ENCODE results near the gene LSM8.
"Not testable (repeated sequence)": the region's sequence is repeated elsewhere in the genome, so short reads cannot be mapped to it uniquely, and the experiment has no call there.

Gene LSM8

DNA sequence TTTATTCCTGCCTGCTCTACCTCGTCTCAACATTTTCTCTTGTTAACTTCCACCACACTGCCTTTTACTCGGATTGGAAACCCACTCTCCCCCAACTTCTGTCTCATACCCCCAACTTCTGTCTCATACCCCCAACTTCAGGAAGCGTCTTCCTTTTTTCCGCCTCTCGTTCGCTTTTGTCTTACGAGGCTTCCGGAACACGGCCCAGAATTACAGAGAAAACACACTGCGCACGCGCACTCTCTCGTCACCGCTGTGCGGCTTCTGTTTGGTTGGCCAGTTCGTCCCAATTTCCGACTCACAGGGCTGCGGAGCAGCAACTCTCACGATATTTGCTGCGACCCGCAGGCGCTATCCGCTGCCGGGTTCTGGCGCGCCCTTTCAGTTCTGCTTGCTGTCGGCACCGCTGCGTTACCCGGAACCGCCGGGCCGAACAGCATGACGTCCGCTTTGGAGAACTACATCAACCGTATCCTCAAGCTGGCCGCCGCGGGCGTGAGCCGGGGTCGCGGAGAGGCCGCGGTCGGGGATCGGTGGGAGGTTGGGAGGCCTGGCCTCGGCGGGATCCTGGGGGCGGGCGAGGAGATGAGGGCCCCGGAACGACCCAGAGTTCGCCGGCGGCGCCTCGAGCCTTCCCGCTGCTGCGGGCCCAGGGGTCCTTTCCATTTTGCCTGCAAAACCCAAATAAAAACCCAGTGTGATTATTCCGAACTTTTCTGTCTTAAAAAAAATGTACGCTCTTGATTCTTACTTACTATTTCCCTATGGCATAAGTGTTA is at the start of gene LSM8:
TSS of gene LSM8 (plus strand) at position 379 of the 779 bp plus-strand sequence. CDS start at position 439, 60 bp downstream.
- DNase-seq = peak; percentile 88

DNA sequence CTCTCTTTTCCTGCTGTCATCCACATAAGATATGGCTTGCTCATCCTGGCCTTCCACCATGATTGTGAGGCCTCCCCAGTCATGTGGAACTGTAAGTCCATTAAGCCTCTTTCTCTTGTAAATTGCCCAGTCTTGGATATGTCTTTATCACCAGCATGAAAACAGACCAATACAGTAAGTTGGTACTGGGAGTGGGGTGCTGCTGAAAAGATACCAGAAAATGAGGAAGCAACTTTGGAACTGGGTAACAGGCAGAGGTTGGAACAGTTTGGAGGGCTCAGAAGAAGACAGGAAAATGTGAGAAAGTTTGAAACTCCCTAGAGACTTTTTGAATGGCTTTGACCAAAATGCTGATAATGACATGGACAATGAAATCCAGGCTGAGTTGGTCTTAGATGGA is 49.5 kb upstream of the LSM8 start:
- not testable (repeated sequence) for DNase-seq

DNA sequence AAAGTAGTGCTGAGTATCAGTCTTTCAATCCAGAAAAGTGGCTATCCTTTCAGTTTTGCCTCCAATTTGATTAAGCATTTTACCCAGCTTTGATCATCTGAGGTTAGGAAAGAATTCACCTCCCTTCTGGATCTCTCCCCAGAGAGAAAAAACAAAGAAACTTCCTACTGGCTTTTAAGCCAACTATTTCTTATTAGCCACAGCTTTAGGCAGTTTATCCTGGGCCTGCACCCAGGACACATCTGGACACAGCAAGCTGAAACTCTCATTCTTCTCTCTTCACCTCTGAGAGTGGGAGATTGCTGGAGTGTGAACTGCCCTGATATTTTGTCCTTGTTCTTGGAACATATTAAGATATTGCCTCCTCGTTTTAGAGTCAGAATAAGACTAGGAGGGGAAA is 43.5 kb upstream of the LSM8 start:
- DNase-seq = no peak

DNA sequence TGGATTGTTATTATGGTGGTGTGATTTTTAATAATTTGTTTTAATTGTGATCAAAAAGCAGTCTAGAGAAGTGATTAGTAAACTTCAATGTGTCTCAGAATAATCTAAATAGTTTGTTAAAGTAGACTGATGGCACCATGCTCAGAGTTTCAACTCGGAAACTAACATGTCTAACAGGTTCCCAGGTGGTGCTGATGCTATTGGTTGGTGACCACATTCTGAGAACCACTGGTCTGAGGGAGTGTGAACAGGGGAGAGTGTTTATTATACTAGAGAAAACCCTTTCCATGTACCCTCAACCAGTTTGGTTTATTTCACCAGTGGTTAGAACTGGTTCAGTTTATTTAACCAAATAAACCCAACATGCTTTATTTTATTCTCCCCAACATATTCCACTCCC is 42.0 kb upstream of the LSM8 start:
- DNase-seq = no peak

DNA sequence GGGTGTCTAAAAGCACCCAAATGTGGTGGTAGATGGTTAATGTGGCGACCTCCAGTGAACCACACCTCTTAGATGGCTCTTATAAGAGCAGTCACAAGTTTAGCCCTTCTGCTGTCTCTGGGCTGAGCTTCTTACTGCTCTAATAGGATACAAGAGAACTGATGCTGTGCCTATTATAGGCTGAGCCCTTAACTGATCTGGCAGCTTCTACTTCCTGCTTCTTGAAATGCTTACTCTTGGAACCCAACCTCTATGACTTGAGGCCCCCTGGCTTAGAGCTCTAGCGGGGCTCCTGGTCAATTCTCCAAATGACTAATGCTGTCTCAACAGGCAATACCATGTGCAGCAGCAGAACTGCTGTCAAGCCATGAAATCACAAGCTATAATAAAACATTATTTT is 35.0 kb upstream of the LSM8 start:
- DNase-seq = no peak

DNA sequence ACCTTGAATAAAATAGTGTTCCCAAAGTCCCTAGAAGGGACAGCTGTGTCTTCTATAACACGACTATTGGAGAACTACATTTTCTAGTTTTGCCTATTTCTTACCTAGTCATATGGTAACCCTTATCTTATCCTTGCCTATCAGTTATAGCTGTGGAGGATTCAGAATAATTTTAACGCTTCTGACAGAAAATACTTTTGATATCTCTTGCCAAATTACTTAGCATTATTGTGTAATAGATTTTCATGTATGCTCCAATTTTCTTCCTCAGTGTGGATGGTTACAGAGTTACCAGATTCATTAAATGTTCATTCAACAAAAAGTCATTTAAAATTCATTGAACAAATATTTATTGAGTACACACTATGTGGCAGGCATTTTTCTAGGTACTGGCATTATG is 34.6 kb upstream of the LSM8 start:
- no peak for DNase-seq

DNA sequence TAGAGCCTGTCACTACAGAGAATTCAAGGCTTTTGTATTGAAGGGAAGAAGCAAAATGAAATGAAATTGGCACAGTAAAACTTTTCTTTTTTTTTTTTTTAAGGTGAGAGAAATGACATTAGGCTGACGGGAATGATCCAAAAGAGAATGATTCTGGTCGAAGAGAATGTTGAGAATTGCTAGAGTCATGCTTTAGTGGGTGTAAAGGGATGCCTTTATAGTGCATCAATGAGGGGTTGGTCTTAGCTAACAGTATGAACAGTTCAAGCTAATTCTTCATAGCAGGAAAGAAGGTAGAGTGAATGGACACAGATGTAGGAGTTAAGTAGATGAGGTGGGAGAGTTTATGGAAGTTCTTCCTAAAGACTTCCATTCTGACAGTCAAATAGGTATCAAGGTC is 32.3 kb upstream of the LSM8 start:
- no peak for DNase-seq

DNA sequence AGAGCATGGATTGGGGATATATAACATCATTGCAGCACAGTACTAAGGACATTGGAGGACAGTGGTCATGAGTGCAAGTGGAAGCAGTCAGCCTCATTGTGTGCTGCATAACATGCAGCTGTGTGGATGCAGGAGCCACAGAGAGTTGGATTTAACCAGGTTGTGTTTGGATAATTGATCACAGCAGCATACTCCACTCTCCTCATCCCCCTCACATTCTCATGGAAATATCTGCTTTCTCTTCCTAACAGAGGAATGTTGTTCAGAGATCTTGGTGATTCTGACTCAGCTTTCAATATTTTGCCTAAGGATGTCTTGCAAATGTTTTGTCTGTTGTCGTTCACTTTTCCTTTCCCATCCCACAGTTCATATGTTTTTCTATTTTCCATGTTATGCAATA is 31.8 kb upstream of the LSM8 start:
- no peak for DNase-seq

DNA sequence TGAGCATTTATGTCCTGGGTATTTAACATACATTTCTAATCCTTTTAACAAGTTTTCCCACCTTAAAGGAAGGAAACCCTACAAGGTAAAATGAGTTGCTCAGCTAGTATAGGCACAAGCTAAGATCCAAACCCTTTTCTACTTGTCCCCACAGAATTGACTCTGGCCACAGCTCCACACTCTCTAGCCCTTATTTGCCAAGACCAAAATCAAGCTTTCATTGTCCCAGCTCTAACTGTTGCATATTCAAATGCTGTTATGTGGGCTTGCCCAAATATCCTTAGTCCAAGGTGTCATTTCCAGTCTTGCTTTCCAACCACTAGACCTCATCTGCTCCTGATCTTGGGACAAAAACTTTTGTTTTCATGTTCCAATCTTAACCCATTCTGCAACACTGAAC is 31.3 kb upstream of the LSM8 start:
- DNase-seq = no peak

DNA sequence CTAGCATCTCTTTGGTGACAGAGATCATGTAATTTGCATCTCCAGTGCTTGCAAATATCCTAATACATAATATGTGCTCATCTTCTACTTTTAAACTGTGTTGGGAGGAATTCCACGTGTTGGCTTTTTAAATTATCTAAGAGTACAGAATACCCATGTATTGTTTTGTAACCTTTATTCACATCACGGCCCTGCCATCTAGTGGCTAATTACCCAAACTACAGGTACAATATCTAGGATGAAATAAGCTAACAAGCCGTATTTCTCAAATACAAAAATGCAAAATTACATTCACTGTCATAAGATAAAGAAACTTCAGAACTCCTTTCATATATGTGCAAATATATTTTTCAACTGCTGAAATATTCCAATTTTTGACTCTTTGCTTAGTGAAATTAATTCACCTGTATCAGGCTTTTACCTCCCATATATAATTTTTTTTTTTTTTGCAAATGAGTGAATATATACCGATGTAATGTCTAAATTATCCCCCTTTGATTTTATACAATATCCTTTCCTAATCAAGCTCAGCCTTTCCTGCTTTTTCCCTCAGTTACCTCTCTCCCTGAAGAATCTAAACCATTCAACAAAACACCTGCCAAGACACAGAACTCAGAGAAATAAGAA is 30.3 kb upstream of the LSM8 start:
- no peak for DNase-seq

DNA sequence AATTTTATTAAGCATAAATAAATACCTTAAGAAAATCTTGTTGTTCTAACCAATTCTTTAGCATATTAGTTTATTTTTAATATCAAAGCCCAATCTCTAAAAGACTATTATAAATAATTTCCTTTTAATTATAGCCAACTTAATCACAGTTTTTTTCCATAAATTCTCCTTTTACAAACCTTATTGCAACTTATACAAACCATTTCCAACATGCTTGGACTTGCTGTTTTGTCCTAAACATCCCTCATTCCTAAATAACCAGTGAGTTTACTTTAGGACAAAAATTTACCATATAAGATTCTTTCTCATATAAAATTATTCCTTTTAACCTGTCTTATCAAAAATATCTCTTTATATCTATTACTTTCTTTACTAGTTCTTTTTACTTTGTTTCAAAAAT is 25.2 kb upstream of the LSM8 start:
- no peak for DNase-seq

DNA sequence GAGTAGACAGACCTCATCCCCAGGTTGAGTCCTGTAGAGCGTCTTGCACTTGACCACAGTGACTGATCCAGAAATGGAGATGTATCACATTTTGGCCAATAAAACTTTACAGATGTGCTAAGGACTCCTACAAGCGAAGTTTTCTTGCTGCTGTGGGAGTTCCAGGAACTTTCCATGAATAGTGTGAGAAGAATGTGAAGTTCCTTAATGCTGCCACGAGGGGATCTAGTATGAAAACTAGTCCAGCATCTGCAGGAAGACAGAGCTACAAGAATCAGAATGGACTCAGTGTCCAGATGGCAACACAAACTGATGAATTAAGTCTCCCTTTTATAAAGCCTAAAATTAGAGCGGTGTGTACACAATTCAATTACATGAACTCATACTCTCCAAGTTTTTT is 14.8 kb upstream of the LSM8 start:
- DNase-seq = no peak

DNA sequence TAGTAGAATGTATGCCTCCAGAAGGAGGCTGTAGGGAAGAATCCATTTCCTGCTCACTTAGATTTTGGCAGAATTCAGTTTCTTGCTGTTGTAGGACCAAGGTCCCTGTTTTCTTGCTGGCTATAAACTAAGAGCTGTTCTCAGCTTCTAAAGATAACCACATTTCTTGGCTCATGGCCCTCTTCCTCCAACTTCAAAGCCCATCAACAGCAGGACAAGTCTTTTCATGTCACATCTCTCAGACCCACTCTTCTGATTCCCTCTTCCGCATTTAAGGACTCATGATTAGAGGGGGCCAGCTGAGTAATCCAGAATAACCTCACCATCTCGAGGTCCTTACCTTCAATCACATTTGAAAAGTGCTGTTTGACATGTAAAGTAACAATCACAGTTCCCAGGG is 8.2 kb upstream of the LSM8 start:
- DNase-seq = no peak

DNA sequence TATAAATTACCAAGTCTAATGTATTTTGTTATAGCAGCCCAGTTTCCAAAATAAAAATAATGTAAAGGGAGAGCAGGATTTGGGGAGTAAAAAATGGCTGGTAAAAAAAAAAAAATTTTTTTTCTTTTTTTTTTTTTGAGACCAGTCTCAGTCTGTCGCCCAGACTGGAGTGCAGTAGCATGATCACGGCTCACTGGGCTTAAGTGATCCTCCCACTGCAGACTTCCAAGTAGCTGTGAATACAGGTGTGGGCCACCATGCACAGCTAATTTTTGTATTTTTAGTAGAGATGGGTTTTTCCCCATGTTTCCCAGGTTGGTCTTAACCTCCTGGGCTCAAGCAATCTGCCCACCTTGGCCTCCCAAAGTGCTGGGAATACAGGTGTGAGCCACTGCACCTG is 4.8 kb upstream of the LSM8 start:
- no peak for DNase-seq

DNA sequence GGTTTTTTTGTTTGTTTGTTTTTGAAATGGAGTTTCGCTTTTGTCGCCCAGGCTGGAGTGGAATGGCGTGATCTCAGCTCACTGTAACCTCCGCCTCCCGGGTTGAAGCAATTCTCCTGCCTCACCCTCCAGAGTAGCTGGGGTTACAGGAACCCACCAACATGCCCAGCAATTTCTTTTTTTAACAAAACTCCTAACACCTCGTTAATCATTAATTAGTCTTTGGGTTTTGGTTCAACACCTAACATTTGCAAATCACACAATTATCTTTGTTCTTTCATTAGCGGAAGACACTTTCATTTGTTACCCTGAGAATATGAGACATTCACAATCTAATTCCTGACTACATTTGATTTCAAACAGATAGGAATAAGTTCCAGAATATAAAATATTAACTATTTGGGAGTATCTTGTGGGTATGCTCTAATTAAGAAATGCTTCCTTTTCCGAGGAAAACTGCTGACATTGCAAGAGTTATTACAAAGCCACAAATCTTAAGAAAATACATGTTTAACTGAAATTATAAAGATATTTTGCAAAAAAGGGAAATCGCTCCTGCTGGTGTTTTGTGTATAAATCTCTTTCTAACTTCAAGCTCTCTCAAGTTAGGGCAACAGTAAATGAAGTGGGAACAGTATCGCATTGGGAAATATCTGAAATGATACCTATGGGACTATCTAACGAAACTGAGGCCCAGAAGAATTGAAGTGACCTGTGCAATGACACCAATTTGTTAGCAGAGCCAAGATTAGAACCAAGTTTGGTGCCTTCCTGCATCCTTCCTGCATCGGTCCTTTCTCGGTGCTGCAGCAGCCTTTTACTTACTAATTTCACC is 1.2 kb upstream of the LSM8 start:
- DNase-seq = no peak

DNA sequence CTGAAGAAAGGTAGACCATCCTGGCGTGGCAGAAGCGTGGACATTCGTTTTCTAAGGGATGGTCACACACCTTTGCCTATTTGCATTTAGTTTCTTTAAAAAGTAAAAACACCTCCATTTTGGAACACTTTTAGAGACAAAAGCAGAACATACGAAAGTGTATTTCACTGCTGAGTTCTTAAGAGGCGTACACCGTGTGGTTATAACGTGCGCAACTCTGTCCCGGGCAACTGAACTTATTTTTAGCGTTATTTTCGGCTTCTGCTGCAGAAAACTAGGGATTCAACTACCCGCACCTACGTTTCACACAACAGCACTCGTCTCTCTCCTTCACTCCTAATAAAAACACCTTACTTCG is 557 bp upstream of the LSM8 start:
- DNase-seq = no peak

DNA sequence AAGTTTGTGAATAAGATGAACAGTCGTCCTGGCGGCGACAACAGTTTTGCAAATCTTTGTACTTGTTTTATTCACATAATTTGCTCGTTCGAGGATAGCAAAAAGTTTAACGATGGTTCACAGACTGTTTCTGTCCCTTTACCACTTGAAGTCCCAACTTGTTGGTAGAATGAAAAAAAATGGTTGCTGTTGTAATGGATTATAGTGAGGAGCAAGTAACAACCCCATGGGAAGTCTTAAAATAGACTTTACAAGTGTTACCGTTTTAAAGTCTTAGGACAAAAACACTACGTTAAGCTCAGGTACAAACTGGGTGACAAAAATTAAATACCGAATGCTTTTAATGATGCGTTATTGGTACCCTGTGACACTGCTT is 589 bp downstream of the LSM8 start:
- no peak for DNase-seq

DNA sequence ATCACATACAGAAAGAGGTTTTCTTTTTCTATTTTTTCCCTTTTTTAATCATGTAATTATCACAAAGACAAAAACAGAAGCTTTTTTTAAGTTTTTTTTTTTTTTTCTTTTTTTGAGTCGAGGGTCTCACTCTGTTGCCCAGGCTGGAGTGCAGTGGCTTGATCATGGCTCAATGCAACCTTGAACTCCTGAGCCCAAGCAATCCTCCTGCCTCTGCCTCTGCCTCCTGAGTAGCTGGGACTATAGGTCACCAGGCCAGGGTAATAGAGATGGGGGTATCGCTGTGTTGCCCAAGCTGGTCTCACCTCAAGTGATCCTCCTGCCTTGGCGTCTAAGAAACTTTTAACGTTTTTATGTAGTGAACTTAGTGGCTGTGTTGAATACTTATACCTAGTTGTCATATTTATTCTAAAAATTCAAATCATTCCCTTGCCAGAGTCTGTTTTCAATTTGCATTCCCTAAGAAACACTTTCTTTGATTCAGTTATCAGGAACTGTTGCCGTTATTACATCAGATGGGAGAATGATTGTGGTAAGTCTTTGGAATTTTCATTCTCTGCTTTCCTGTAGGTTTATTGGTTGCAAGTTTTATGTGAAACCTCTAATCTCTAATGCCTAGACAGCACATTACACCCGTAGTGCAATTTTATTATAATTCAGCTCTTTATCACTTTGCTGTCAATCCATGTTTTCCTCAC is 1.3 kb downstream of the LSM8 start:
- no peak for DNase-seq

DNA sequence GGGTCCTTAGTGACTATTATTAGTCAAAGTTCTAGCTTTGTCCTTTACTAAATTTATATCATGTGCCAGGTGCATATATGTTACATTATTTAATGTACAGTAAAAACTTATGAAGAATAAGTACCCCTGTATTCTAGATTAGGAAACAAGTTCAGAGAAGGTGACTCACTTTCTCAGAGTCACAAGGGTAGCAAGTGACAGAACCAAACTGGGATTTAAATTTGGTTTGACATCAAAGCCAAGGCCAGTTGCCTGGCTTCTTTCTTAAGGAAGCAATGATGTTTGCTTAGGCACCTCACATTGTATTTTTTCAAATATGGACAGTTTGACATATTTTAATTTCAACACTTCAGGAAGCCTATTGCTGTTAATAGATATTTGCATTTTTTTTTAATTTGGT is 2.5 kb downstream of the LSM8 start:
- DNase-seq = no peak

DNA sequence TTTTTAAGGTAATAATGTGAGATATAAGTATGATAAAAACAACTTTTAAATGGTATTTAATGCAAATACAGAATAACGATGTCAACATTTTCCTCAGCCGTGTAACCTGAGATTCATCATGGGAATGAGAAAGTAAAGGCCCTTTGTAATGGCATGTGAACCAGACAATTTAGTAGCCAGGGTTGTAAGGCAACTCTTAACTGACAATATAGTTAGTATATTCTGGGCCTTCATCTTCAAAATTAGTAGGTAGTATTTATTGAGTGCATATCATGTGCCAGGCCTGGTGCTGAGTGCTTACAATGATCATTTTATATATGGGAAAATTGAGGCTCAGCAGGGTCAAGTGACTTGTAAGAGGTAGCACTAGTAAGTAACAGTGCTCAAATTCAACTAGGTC is 10.6 kb downstream of the LSM8 start:
- DNase-seq = no peak

DNA sequence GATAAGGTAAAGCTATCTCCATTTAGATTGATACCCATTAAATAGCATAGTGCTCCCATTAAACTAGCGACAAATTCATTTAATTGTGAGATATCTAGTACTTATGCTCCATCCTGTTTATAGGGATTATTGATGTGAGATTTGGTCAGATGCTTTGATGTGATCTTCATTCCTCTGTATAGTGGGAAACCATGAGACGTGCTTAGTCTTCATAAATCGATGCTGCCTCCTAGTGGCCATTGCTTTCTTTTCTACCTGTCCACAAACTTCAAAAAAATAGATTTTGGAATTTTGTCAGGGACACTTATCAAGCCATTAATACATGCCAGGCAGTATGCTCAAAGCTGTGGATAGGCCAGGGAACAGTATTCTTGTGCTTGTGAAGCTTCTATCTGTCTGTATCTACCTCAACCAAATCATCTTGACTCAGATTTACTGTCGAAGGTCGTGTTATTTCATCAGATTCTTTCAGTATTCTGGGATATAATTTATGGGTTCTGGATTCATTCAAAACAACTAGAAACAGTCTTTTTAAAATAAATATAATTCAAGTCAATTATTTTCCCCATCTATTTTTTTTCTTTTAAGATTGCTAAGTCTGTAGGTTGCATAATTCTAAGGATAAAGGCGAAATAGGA is 12.0 kb downstream of the LSM8 start:
- no peak for DNase-seq

DNA sequence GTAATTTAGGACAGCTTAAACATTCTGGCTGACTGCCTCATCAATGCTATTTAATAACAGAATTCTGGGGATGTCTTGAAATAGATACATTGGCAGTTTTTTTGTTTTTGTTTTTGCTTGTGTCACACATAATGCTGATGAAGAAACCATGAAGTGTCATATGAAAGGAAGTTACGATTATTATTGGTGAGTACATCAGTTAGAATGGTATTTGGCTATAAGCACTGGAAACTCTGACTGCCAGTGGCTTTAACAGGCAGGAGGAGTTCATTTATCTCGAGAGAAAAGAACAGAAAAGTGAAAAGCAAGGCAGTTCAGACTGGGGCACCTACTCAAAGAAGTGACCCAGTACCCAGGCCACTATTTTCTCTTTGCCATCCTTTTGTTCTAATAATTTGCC is 18.1 kb downstream of the LSM8 start:
- DNase-seq = no peak
